HepG2 (cell line): ENCODE measurements around the gene DNASE2. TPM values are rescaled to one million over a fixed set of nuclear protein-coding genes. Genes with fewer than 3 reads are reported as not detected.

Experiments
- ARID2 ChIP-seq: sonication (generic); formaldehyde crosslinking; IDR thresholded peaks from 2 replicates; pipeline ENCODE4 v1.8.1; 2022; ENCODE audit warnings: mild to moderate bottlenecking, missing genetic modification reagents, borderline replicate concordance
- HDAC2 ChIP-seq: sonication (generic); formaldehyde crosslinking; IDR thresholded peaks from 2 replicates; pipeline ENCODE4 v1.4.0; 2020; ENCODE audit warnings: missing genetic modification reagents
- HHEX ChIP-seq: IDR thresholded peaks from 2 replicates; pipeline ENCODE4 v1.6.1; 2016; ENCODE audit warnings: control low read depth
- KAT8 ChIP-seq: IDR thresholded peaks from 2 replicates; pipeline ENCODE4 v1.6.1; 2016; ENCODE audit warnings: missing genetic modification reagents, missing compliant biosample characterization
- MTF1 ChIP-seq: sonication (generic); formaldehyde crosslinking; IDR thresholded peaks from 2 replicates; pipeline ENCODE4 v1.5.0; 2020; ENCODE audit warnings: missing genetic modification reagents
- PHB2 ChIP-seq: fragments of 450-650 bp; IDR thresholded peaks from 2 replicates; pipeline ENCODE4 v1.6.1; 2018; ENCODE audit not compliant: partially characterized antibody
- ZHX2 ChIP-seq, 2 experiments: sonication (generic) in 1 of 2; formaldehyde crosslinking in 1 of 2; IDR thresholded peaks; 2 replicates each; pipeline versions ENCODE4 v1.6.1 to v1.9.0; 2014 to 2022; ENCODE audit warnings: antibody characterized with exemption in 1 of 2, borderline replicate concordance in 1 of 2, inconsistent platforms in 1 of 2, low read depth in 1 of 2, missing genetic modification reagents in 1 of 2
- ZKSCAN1 ChIP-seq: fragments of 150-350 bp; IDR thresholded peaks from 2 replicates; pipeline ENCODE4 v1.6.1; 2014; ENCODE audit warnings: low read length
- ZNF292 ChIP-seq: sonication (generic); formaldehyde crosslinking; IDR thresholded peaks from 2 replicates; pipeline ENCODE4 v1.8.1; 2022; ENCODE audit warnings: mild to moderate bottlenecking, low read depth, missing genetic modification reagents, borderline replicate concordance
- ZNF383 ChIP-seq: sonication (generic); formaldehyde crosslinking; IDR thresholded peaks from 2 replicates; pipeline ENCODE4 v1.4.0; 2020; ENCODE audit warnings: missing genetic modification reagents, mild to moderate bottlenecking, borderline replicate concordance
- ZNF547 ChIP-seq: sonication (generic); formaldehyde crosslinking; IDR thresholded peaks from 2 replicates; pipeline ENCODE4 v1.5.1; 2020; ENCODE audit warnings: mild to moderate bottlenecking, missing genetic modification reagents
- ZNF772 ChIP-seq: sonication (generic); formaldehyde crosslinking; IDR thresholded peaks from 2 replicates; pipeline ENCODE4 v1.5.0; 2020; ENCODE audit warnings: mild to moderate bottlenecking, missing genetic modification reagents
- ZNF775 ChIP-seq: sonication (generic); formaldehyde crosslinking; IDR thresholded peaks from 2 replicates; pipeline ENCODE4 v1.4.0; 2020; ENCODE audit warnings: missing genetic modification reagents, mild to moderate bottlenecking, moderate library complexity, borderline replicate concordance
- polyA plus RNA-seq, 8 experiments: library from polyadenylated mRNA; depleted of rRNA in 3 of 8; stranded (reverse) in 7 of 8; unstranded in 1 of 8; fragments of >200 nt; fragmentation: Illumina TruSeq in 4 of 8; extraction: Trizol in 4 of 8; gene quantifications; 2 replicates each; pipeline versions ENCODE4 v1.2.1 to v1.2.3, GENCODE V29; 2011 to 2016; ENCODE audit warnings: low read depth in 4 of 8, missing spikeins in 1 of 8, mixed read lengths in 1 of 8; ENCODE audit not compliant: insufficient read depth in 1 of 8
- total RNA-seq, 5 experiments: library from RNA; depleted of rRNA; stranded (reverse); fragments of >200 nt; fragmentation: Illumina TruSeq; extraction: Trizol; gene quantifications; 2 replicates each; pipeline ENCODE4 v1.2.3, GENCODE V29; 2016; ENCODE audit warnings: low read depth in 1 of 5
- TF ChIP-seq, protein P1 (sequence below): IDR thresholded peaks from 2 replicates; pipeline ENCODE4 v1.6.1; 2016; ENCODE audit warnings: low read depth, missing genetic modification reagents, missing compliant biosample characterization
- TF ChIP-seq, protein P2 (sequence below): sonication (generic); formaldehyde crosslinking; IDR thresholded peaks from 2 replicates; pipeline ENCODE4 v1.4.0; 2020; ENCODE audit warnings: missing genetic modification reagents

DNASE2 gene
- total and polyA plus RNA-seq, 2 of the 13 experiments (the other 11 are each of a cell fraction or from before 2014, with no cell fraction given) = 7.5 to 16.2 TPM

DNA sequence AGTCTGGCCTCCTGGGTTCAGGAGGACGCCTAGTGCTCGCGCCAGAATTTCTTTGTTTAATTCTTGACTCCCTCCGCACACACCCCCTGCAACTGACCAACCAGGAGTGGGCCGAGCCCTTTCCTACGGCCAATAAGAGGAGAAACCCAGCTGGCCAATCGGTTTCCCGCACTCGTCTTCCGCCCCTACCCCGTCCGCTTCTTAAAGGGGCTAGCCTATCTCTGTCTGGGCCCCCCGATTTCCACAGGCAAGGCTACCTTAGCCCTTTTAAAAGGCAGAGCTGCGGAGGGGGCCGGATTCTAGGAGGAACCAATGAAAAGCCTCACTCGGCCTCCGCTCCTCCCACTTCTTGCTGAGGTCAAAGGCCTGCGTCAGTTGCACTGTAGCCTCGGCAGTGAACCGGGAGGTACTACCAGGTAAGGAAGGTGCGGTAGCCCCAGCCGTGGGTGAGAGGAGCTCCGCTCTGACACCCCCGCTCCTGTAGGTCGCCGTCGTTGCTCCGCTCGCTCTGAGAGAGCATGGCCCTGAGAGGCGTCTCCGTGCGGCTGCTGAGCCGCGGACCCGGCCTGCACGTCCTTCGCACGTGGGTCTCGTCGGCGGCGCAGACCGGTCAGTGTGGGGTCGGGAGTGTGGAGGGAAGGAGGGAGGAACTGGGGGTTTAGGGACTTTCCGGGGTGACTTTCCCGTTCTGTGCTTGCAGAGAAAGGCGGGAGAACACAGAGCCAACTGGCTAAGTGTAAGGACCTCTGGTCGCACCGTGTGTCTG, 9.7 kb upstream of the DNASE2 start, which contains the start of gene GCDH (continued):
- TF ChIP-seq, protein P1, sequence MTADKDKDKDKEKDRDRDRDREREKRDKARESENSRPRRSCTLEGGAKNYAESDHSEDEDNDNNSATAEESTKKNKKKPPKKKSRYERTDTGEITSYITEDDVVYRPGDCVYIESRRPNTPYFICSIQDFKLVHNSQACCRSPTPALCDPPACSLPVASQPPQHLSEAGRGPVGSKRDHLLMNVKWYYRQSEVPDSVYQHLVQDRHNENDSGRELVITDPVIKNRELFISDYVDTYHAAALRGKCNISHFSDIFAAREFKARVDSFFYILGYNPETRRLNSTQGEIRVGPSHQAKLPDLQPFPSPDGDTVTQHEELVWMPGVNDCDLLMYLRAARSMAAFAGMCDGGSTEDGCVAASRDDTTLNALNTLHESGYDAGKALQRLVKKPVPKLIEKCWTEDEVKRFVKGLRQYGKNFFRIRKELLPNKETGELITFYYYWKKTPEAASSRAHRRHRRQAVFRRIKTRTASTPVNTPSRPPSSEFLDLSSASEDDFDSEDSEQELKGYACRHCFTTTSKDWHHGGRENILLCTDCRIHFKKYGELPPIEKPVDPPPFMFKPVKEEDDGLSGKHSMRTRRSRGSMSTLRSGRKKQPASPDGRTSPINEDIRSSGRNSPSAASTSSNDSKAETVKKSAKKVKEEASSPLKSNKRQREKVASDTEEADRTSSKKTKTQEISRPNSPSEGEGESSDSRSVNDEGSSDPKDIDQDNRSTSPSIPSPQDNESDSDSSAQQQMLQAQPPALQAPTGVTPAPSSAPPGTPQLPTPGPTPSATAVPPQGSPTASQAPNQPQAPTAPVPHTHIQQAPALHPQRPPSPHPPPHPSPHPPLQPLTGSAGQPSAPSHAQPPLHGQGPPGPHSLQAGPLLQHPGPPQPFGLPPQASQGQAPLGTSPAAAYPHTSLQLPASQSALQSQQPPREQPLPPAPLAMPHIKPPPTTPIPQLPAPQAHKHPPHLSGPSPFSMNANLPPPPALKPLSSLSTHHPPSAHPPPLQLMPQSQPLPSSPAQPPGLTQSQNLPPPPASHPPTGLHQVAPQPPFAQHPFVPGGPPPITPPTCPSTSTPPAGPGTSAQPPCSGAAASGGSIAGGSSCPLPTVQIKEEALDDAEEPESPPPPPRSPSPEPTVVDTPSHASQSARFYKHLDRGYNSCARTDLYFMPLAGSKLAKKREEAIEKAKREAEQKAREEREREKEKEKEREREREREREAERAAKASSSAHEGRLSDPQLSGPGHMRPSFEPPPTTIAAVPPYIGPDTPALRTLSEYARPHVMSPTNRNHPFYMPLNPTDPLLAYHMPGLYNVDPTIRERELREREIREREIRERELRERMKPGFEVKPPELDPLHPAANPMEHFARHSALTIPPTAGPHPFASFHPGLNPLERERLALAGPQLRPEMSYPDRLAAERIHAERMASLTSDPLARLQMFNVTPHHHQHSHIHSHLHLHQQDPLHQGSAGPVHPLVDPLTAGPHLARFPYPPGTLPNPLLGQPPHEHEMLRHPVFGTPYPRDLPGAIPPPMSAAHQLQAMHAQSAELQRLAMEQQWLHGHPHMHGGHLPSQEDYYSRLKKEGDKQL (CRISPR knock-in tag) = no peak
- TF ChIP-seq ZHX2 (IDR thresholded peaks at IDR 0.05; ENCODE audit: low read depth) (peak; percentile 35; the same call in 1 of the 2 replicates), ZHX2 (CRISPR knock-in tag; IDR thresholded peaks at IDR 0.05; ENCODE audit: borderline replicate concordance) (no peak), PHB2 (no peak), ZKSCAN1 (no peak), ZNF292 (no peak), ZNF775 (CRISPR knock-in tag) (peak; percentile 45; the same call in 1 of the 2 replicates), ARID2 (no peak), HHEX (CRISPR knock-in tag) (no peak), MTF1 (CRISPR knock-in tag) (no peak), ZNF547 (CRISPR knock-in tag) (no peak; the same call in 1 of the 2 replicates), ZNF383 (no peak), HDAC2 (CRISPR knock-in tag) (peak; percentile 68), KAT8 (CRISPR knock-in tag) (peak; percentile 94), ZNF772 (CRISPR knock-in tag) (peak; percentile 60; the same call in 1 of the 2 replicates)
- TF ChIP-seq, protein P2, sequence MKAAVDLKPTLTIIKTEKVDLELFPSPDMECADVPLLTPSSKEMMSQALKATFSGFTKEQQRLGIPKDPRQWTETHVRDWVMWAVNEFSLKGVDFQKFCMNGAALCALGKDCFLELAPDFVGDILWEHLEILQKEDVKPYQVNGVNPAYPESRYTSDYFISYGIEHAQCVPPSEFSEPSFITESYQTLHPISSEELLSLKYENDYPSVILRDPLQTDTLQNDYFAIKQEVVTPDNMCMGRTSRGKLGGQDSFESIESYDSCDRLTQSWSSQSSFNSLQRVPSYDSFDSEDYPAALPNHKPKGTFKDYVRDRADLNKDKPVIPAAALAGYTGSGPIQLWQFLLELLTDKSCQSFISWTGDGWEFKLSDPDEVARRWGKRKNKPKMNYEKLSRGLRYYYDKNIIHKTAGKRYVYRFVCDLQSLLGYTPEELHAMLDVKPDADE = no peak
